IPS DF 6.9 (cell line): ENCODE data around the gene MYBL2.

Experiments used
- DNase-seq: peaks from one replicate; pipeline ENCODE4 v3.0.0-alpha.2; 2013; ENCODE audit warnings: low read depth, low spot score
- H3K27ac ChIP-seq: one replicate; pipeline ENCODE4 v1.5.1; 2013; ENCODE audit warnings: low read length, control low read depth
- H3K27me3 ChIP-seq: 2 replicates; pipeline ENCODE4 v1.6.1; 2013; ENCODE audit warnings: mild to moderate bottlenecking, low read length; ENCODE audit not compliant: control insufficient read depth, insufficient read depth
- H3K36me3 ChIP-seq: 2 replicates; pipeline ENCODE4 v1.6.1; 2013; ENCODE audit warnings: low read length; ENCODE audit not compliant: control insufficient read depth, insufficient read depth
- H3K4me1 ChIP-seq: 2 replicates; pipeline ENCODE4 v1.6.1; 2013; ENCODE audit warnings: low read length; ENCODE audit not compliant: control insufficient read depth, insufficient read depth
- H3K4me3 ChIP-seq: 2 replicates; pipeline ENCODE4 v1.5.1; 2013; ENCODE audit warnings: mild to moderate bottlenecking, low read length
- H3K9me3 ChIP-seq: 2 replicates; pipeline ENCODE4 v1.6.1; 2013; ENCODE audit warnings: low read length, inconsistent platforms; ENCODE audit not compliant: control insufficient read depth, insufficient read depth
- WGBS: extraction: QIAGEN DNeasy Blood & Tissue Kit; methylation state at CpG from one replicate; pipeline ENCODE4 v1.1.7; 2013; ENCODE audit warnings: mixed read lengths, missing lambda C conversion rate; ENCODE audit not compliant: insufficient read length, insufficient coverage; 5-methylcytosine and 5-hydroxymethylcytosine counted together

The MYBL2 gene

GRCh38 chr20:43710370-43711044, 43.6 kb downstream of the MYBL2 start:
- no peak for DNase-seq
- WGBS: no CpG with 5 or more reads among the region's 9 CpGs
- Histone ChIP-seq H3K4me3 (no peak overlapping the region), H3K27ac (no peak overlapping the region), H3K27me3 (no peaks in the 10 kb centered on the region), H3K36me3 (peaks cover 59% of the 10 kb centered on the region), H3K4me1 (no peaks in the 10 kb centered on the region), H3K9me3 (no peaks in the 10 kb centered on the region)

- Histone ChIP-seq H3K9me3 (no peaks in the 10 kb centered on the region), H3K4me3 (no peak overlapping the region), H3K4me1 (no peaks in the 10 kb centered on the region), H3K36me3 (peaks cover 61% of the 10 kb centered on the region), H3K27me3 (no peaks in the 10 kb centered on the region), H3K27ac (no peak overlapping the region)
- DNase-seq: no peak
- no CpG with 5 or more reads among the region's 15 CpGs for WGBS
Observed at GRCh38 chr20:43711098-43711654, 44.3 kb downstream of the MYBL2 start.

GRCh38 chr20:43715044-43715443, 48.1 kb downstream of the MYBL2 start:
- DNase-seq: no peak
- Histone ChIP-seq H3K4me3 (no peak overlapping the region), H3K27ac (no peak overlapping the region), H3K27me3 (no peaks in the 10 kb centered on the region), H3K36me3 (peaks cover 46% of the 10 kb centered on the region), H3K4me1 (no peaks in the 10 kb centered on the region), H3K9me3 (no peaks in the 10 kb centered on the region)
- WGBS: no CpG with 5 or more reads among the region's 9 CpGs

DNA sequence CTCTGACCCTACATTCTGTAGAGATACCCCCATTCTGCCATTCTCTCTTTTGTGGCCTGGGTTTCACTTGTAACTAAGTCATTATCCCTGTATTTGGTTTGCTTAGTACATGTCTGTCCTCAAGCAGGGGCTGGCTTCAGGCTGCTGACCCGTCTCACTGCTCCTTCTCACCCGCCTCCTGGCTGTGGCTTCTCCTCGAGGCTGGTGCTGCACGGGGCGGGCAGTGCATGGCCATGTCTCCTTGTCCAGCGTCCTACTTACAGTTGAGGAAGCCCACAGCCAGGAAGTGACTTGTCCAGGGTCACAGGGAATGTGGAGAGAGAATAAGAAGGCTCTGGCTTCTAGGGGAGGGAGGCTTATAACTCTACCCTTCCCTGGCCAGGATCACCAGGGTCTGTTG, 48.6 kb downstream of the MYBL2 start:
- DNase-seq: no peak
- no peaks in the 10 kb centered on the region for H3K9me3 ChIP-seq
- no peaks in the 10 kb centered on the region for H3K27me3 ChIP-seq
- H3K27ac ChIP-seq: no peak overlapping the region
- H3K36me3 ChIP-seq: peaks cover 41% of the 10 kb centered on the region
- WGBS: no CpG with 5 or more reads among the region's 6 CpGs
- H3K4me1 ChIP-seq: no peaks in the 10 kb centered on the region
- no peak overlapping the region for H3K4me3 ChIP-seq

DNA sequence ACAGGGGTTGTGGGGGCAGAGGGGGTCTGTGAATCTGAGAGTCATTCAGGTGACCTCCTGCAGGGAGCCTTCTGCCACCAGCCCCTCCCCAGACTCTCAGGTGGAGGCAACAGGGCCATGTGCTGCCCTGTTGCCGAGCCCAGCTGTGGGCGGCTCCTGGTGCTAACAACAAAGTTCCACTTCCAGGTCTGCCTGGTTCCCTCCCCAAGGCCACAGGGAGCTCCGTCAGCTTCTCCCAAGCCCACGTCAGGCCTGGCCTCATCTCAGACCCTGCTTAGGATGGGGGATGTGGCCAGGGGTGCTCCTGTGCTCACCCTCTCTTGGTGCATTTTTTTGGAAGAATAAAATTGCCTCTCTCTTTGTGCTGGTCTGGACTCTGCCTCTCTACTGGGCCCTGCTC, 49.2 kb downstream of the MYBL2 start:
- no peaks in the 10 kb centered on the region for H3K9me3 ChIP-seq
- H3K4me3 ChIP-seq: no peak overlapping the region
- no CpG with 5 or more reads among the region's 4 CpGs for WGBS
- no peaks in the 10 kb centered on the region for H3K27me3 ChIP-seq
- 0 out of 2 replicates have a peak, but pooled peaks cover 2% of the 10 kb centered on the region for H3K4me1 ChIP-seq
- H3K36me3 ChIP-seq: peaks cover 39% of the 10 kb centered on the region
- no peak overlapping the region for H3K27ac ChIP-seq
- DNase-seq: no peak

GRCh38 chr20:43716757-43717615, 50.1 kb downstream of the MYBL2 start:
- WGBS: no CpG with 5 or more reads among the region's 12 CpGs
- Histone ChIP-seq H3K36me3 (peaks cover 31% of the 10 kb centered on the region), H3K27ac (no peak overlapping the region), H3K9me3 (no peaks in the 10 kb centered on the region), H3K4me1 (peaks cover 7% of the 10 kb centered on the region), H3K4me3 (no peak overlapping the region), H3K27me3 (no peaks in the 10 kb centered on the region)
- no peak for DNase-seq

GRCh38 chr20:43717616-43717995, 50.7 kb downstream of the MYBL2 start:
- Histone ChIP-seq H3K27ac (no peak overlapping the region), H3K36me3 (peaks cover 29% of the 10 kb centered on the region), H3K4me1 (peaks cover 7% of the 10 kb centered on the region), H3K9me3 (no peaks in the 10 kb centered on the region), H3K27me3 (no peaks in the 10 kb centered on the region), H3K4me3 (no peak overlapping the region)
- no peak for DNase-seq
- no CpG with 5 or more reads among the region's 4 CpGs for WGBS

GRCh38 chr20:43720007-43720406, 53.1 kb downstream of the MYBL2 start:
- WGBS: no CpG with 5 or more reads among the region's 1 CpG
- Histone ChIP-seq H3K27me3 (no peaks in the 10 kb centered on the region), H3K9me3 (no peaks in the 10 kb centered on the region), H3K36me3 (peaks cover 16% of the 10 kb centered on the region), H3K4me1 (peaks cover 7% of the 10 kb centered on the region), H3K4me3 (no peak overlapping the region), H3K27ac (no peak overlapping the region)
- no peak for DNase-seq

DNA sequence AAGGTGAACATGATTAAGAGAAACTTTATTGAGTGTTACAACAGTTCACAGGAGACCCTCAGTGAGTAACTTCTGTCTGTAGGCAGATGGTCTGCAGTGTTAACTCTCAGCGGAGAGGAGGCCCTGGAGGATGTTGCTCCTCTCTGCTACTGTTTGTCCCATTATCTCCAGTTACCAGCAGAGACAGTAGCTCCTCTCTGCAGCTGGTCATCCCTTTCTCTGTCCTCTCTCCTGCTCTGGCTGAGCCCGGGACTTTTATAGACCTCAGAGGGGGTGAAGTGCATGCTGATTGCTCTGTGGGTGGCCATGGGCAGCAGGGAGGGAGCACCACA, 54.1 kb downstream of the MYBL2 start:
- Histone ChIP-seq H3K4me3 (no peak overlapping the region), H3K27me3 (no peaks in the 10 kb centered on the region), H3K36me3 (0 out of 2 replicates have a peak, but pooled peaks cover 7% of the 10 kb centered on the region), H3K9me3 (no peaks in the 10 kb centered on the region), H3K27ac (no peak overlapping the region), H3K4me1 (peaks cover 7% of the 10 kb centered on the region)
- DNase-seq: no peak
- WGBS: no CpG with 5 or more reads among the region's 2 CpGs

GRCh38 chr20:43721429-43722152, 54.7 kb downstream of the MYBL2 start:
- H3K4me1 ChIP-seq: peaks cover 7% of the 10 kb centered on the region
- no CpG with 5 or more reads among the region's 15 CpGs for WGBS
- no peak overlapping the region for H3K4me3 ChIP-seq
- H3K36me3 ChIP-seq: 0 out of 2 replicates have a peak, but pooled peaks cover 4% of the 10 kb centered on the region
- no peaks in the 10 kb centered on the region for H3K27me3 ChIP-seq
- no peak for DNase-seq
- no peak overlapping the region for H3K27ac ChIP-seq
- no peaks in the 10 kb centered on the region for H3K9me3 ChIP-seq
